Measurements from ENCODE around the gene APRT. TPM values are rescaled to one million over a fixed set of nuclear protein-coding genes. Genes with fewer than 3 reads are reported as not detected.
A peak's percentile ranks its signal among the peaks of the same experiment; 100 is the strongest.

The APRT gene
- total RNA-seq, 1 experiment from 2014 or later, result 311 TPM

DNA sequence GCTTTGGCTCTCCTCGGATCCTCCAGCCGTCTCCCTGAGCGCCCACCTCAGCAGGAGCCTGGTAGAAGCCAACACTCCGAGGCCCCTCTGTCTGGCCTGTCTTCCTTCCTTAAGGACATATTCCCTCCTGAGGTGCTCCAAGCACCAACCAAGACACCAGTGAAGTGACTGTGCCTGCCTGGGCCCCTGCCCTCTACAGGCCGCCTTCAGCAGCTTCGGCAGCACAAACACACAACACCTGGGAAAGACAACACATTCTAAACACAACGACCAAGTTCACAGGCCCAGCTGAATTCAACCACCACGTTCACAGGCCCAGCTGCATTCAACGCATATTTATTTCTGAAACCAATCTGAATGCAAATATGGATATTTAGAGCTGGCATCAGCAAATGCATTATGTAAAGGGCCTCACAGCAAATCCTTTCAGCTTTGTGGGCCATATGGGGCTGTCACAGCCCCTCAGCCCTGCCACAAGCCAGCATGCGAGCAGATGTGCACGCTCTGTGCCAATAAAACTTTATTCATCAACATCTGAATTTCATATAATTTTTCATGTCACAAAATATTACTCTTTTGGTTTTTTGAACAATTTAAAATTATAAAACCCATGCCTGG is 32.8 kb upstream of the APRT start:
- Histone ChIP-seq H3K4me1 (ENCODE audit: control insufficient read depth in 1 of 2, insufficient read depth in 2 of 2, low read length in 2 of 2) (no peaks in the 10 kb centered on the region), H4K20me1 (ENCODE audit: insufficient read depth) (no peaks in the 10 kb centered on the region), H2AFZ (ENCODE audit: low read depth, low read length, poor library complexity, severe bottlenecking) (no peak overlapping the region), H3K79me2 (ENCODE audit: insufficient read depth, low read length) (no peaks in the 10 kb centered on the region), H3K4me2 (ENCODE audit: low read length) (no peak overlapping the region), H3K36me3 (ENCODE audit: control insufficient read depth in 1 of 2, insufficient read depth in 2 of 2, low read length in 2 of 2) (no peaks in the 10 kb centered on the region), H3K9me3 (ENCODE audit: control insufficient read depth in 1 of 2, insufficient read depth in 1 of 2, low read depth in 1 of 2, low read length in 2 of 2) (no peaks in the 10 kb centered on the region), H3K4me3 (replicated peaks in 1 of 2; ENCODE audit: low read depth in 1 of 2, low read length in 2 of 2) (no peak overlapping the region), H3K27me3 (ENCODE audit: insufficient read depth, low read length) (no peaks in the 10 kb centered on the region), H3K9me2 (ENCODE audit: insufficient read depth) (no peaks in the 10 kb centered on the region), H3K27ac (ENCODE audit: low read depth, low read length) (no peak overlapping the region), H3K9ac (ENCODE audit: low read length) (no peak overlapping the region)
- CTCF ChIA-PET, result interaction anchor here (1.9 kb wide), 1 partner anchor 13 kb away, joined by 4 read pairs; no protein-coding TSS in a partner anchor
- TF ChIP-seq, protein P1, sequence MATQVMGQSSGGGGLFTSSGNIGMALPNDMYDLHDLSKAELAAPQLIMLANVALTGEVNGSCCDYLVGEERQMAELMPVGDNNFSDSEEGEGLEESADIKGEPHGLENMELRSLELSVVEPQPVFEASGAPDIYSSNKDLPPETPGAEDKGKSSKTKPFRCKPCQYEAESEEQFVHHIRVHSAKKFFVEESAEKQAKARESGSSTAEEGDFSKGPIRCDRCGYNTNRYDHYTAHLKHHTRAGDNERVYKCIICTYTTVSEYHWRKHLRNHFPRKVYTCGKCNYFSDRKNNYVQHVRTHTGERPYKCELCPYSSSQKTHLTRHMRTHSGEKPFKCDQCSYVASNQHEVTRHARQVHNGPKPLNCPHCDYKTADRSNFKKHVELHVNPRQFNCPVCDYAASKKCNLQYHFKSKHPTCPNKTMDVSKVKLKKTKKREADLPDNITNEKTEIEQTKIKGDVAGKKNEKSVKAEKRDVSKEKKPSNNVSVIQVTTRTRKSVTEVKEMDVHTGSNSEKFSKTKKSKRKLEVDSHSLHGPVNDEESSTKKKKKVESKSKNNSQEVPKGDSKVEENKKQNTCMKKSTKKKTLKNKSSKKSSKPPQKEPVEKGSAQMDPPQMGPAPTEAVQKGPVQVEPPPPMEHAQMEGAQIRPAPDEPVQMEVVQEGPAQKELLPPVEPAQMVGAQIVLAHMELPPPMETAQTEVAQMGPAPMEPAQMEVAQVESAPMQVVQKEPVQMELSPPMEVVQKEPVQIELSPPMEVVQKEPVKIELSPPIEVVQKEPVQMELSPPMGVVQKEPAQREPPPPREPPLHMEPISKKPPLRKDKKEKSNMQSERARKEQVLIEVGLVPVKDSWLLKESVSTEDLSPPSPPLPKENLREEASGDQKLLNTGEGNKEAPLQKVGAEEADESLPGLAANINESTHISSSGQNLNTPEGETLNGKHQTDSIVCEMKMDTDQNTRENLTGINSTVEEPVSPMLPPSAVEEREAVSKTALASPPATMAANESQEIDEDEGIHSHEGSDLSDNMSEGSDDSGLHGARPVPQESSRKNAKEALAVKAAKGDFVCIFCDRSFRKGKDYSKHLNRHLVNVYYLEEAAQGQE (IDR thresholded peaks at IDR 0.05; ENCODE audit: low read depth), result no peak
- TF ChIP-seq, protein P2, sequence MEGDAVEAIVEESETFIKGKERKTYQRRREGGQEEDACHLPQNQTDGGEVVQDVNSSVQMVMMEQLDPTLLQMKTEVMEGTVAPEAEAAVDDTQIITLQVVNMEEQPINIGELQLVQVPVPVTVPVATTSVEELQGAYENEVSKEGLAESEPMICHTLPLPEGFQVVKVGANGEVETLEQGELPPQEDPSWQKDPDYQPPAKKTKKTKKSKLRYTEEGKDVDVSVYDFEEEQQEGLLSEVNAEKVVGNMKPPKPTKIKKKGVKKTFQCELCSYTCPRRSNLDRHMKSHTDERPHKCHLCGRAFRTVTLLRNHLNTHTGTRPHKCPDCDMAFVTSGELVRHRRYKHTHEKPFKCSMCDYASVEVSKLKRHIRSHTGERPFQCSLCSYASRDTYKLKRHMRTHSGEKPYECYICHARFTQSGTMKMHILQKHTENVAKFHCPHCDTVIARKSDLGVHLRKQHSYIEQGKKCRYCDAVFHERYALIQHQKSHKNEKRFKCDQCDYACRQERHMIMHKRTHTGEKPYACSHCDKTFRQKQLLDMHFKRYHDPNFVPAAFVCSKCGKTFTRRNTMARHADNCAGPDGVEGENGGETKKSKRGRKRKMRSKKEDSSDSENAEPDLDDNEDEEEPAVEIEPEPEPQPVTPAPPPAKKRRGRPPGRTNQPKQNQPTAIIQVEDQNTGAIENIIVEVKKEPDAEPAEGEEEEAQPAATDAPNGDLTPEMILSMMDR (IDR thresholded peaks at IDR 0.05 in 2 of 3, conservative IDR thresholded peaks at IDR 0.05 in 1 of 3; ENCODE audit: borderline replicate concordance in 1 of 3, insufficient read depth in 1 of 3, low read depth in 2 of 3, low read length in 2 of 3), result peak in 2 of 3 experiments; percentile 33 to 43; a peak in 4 of 6 replicates
- TF ChIP-seq JUND (IDR thresholded peaks at IDR 0.05), result no peak
- RAD21 ChIA-PET (ENCODE audit: low non-redundant PET in 1 of 2, low total read pairs in 2 of 2, uncharacterized antibody in 2 of 2, unreplicated experiment in 2 of 2), result no interaction called here
- intact Hi-C loops (cut with micrococcal nuclease), result no loop called here
- ATAC-seq, result peak; percentile 76
- no TSS peak for BruUV-seq (replicated peaks)
- POLR2A ChIA-PET, result no interaction called here
- DNase-seq (ENCODE audit: low read depth, low spot score), result no peak
